HG03378 (cell line): ENCODE data around the gene MTOR.
"Not testable (repeated sequence)": the region's sequence is repeated elsewhere in the genome, so short reads cannot be mapped to it uniquely, and the experiment has no call there.

Experiments
- ATAC-seq: cut with Tn5 transposase; IDR thresholded peaks from one replicate; pipeline ENCODE4 v1.9.1; 2021; ENCODE audit warnings: mild to moderate bottlenecking, moderate library complexity; ENCODE audit not compliant: unreplicated experiment

Gene MTOR

DNA sequence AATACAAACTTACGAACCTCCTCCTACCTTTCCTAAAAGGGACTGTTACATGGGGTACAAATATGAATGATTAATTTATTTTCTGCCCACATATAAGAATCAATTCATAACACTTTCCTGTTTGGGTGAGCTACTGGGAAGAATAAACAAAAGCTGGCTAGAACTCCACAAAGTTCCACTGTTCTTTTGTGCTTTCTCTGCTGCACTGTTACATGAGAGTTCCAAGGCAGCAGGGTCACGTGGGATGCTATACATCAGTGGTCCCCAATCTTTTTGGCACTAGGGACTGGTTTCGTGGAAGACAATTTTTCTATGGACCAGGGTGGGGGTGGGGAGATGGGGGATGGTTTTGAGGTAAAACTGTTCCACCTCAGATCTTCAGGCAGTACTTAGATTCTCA lies 75.4 kb downstream of the MTOR start:
- no peak for ATAC-seq

DNA sequence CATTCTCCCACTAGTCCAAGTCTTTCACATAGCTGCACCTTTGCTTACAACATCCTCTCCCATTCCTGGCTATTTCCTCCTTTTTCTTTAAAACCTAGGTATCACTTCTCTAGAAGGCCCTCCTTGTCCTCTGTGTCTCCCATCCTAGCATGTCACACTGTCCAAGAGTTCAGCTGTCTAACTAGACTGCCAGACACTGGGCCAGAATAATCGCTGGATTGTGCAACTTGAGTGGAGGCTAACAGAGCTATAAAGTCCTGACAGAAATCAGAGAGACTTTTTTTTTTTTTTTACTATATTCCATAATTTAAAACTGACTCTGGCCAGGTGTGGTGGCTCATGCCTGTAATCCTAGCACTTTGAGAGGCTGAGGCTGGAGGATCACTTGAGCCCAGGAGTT lies 77.4 kb downstream of the MTOR start:
- no peak for ATAC-seq

- ATAC-seq, result no peak
Observed at GRCh38 chr1:11182884-11183283, 79.5 kb downstream of the MTOR start.

- no peak for ATAC-seq
Observed at GRCh38 chr1:11180342-11180744, 82.0 kb downstream of the MTOR start.

DNA sequence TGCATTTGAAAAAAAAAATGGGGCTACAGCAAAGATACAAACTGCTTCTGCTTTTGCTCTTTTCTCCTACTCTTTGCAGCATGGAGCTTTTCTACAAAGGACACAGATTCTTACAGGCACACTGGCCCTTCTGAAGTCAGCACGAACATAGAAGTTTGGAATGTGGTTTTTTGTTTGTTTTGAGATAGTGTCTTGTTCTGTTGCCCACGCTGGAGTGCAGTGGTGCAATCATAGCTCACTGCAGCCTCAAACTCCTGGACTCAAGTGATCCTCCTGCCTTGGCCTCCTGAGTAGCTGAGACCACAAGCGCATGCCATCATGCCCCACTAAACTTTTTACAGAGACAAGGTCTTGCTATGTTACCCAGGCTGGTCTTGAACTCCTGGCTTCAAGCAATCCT lies 82.6 kb downstream of the MTOR start:
- ATAC-seq, result not testable (repeated sequence)

GRCh38 chr1:11179125-11179524 lies 83.2 kb downstream of the MTOR start:
- no peak for ATAC-seq

GRCh38 chr1:11178021-11179015 lies 84.0 kb downstream of the MTOR start:
- no peak for ATAC-seq

DNA sequence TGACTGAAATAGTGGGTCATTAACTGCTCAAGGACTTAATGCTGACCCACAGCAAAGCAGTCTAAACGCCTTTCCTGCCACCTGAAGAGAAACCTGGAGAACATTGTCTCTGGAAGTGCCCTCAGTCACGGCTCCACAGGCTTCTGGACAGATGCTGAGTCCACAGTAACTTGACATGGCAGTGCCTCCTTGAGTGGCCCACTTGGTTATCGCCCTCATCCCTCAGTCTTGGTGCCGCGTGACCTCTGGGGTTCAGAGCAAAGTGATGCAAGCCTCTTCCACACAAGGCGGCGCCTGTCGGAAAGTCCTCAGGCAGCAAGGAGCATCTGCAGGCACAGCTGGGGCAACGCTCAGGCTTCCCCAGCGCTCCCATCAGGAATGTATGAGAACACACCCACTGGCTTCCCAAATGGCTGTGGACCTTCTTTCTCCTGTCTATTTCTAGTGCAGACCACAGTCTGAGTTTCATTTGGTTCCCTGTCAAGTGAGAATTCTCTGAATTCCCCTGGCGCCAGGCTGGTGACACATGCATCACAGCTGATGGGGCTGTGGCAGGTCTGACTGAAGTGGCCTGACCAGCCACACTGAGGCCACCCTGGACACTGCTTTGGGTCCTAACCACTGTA lies 86.2 kb downstream of the MTOR start:
- no peak for ATAC-seq

DNA sequence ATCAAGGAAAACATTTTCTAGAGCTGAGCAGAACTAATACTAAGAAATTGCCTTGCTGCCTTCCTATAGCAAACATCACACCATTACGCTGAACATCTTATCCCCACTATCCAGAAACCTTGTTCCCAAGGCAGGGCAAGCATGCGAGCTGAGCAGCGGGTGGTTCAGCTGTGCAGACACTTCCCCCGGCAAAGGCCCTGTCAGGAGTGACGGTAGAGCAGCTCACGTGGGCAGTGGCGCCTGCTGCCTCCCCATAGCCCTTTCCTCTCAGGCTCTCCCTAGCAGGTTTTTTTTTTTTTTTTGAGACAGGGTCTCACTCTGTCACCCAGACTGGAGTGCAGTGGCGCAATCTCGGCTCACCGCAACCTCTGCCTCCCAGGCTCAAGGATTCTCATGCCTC lies 86.9 kb downstream of the MTOR start:
- no peak for ATAC-seq

DNA sequence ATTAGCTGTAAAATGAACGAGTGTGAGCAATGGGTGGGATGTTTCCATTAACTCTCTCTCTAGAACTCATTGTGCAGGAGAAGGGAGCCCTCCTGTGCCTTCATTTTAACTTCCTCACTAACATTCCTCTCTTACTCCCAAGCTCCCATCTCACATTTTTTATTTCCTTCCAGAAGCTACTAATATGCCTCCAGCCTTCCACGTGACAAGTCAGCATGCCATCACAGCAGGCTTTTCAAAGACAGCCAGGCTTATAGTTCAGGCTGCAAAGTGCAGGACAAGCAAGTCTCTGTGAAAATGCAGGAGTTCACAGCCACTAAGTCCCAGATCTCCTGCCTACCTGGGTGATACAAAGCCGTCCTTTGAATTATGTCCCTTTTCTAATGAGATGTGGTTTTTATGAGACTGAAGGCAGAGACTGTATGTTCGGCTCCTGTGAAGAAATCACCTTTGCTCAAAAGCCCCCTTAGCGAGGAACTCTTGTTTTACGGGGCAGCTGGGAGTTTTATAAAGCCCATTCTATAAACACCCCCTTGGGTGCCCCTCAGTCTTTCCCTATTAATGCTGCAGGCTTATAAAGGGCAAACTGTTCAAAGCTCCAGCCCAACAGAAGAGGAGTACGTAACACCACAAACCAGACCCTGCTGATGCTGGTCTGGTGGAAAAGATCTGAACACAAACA lies 87.9 kb downstream of the MTOR start:
- ATAC-seq, result no peak

DNA sequence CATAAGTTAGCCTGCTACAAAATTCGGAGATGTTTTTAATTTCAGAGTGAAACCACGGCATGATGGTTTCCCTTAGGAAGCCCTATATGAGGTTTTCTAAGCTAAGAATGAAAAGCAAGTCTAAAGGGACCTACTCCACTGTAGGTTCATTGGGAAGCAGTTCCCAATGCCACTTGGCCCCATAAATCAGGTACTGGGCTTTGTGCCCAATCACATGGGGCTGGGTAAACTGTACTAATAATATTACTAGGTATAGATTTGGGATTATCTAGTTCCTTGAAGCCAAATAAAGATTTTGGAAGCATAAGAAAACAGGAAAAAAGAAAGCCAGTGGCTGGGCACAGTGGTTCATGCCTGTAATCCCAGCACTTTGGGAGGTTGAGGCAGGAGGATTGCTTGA lies 92.2 kb downstream of the MTOR start:
- ATAC-seq, result no peak

DNA sequence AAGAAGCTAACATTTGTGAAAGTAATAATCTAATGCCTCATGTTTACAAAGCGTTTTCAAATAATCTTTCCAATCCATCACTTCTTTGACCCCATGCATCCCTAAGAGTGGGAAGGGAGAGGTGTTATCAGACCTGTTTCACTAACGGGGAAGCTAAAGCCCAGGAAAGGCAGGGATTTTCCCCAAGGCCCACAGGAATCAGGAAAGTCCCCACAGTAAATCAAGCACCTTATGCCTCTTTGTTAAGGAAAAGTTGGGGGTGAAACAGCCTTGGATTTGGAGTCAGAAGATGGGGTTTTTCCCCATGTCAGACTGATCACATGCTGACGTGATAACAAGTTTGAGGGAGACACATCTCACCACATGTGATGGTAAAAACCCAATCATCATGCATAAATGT lies 93.1 kb downstream of the MTOR start:
- no peak for ATAC-seq

GRCh38 chr1:11168731-11169130 lies 93.6 kb downstream of the MTOR start:
- ATAC-seq, result no peak

DNA sequence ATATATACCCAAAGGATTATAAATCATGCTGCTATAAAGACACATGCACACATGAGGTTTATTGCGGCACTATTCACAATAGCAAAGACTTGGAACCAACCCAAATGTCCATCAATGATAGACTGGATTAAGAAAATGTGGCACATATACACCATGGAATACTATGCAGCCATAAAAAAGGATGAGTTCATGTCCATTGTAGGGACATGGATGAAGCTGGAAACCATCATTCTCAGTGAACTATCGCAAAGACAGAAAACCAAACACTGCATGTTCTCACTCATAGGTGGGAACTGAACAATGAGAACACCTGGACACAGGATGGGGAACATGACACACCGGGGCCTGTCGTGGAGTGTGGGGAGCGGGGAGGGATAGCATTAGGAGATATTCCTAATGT lies 95.6 kb downstream of the MTOR start:
- ATAC-seq, result not testable (repeated sequence)

- ATAC-seq, result not testable (repeated sequence)
Observed at GRCh38 chr1:11162752-11163151, 99.6 kb downstream of the MTOR start.

DNA sequence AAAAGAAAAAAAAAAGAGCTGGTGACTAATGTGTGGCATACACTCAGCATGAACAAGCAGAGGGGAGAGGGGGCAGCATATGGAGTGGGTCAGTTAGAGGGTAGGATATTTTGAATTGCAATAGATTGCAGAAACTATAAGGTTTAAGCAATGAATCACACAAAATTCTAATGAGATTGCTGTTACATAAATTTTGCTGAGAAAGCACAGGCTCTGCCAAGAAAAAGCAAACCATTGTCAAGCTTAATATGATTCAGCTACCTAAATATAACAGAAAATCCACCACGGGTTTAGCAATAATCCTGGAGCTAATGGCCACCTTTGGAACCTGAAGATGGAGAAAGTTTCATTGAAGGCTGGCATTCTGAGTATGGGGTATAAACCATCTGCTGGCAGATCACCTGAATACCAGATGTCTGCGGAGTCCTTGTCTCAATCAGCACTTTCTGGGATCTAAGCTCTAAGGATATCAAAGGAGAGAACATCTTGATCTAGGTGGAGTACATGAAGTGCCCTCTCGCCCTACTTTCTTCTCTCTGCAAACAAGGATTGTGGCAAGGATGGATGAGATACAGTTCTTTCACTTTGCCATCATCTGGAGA lies 103.5 kb downstream of the MTOR start:
- ATAC-seq, result no peak

GRCh38 chr1:11158291-11158690 lies 104.1 kb downstream of the MTOR start:
- no peak for ATAC-seq

DNA sequence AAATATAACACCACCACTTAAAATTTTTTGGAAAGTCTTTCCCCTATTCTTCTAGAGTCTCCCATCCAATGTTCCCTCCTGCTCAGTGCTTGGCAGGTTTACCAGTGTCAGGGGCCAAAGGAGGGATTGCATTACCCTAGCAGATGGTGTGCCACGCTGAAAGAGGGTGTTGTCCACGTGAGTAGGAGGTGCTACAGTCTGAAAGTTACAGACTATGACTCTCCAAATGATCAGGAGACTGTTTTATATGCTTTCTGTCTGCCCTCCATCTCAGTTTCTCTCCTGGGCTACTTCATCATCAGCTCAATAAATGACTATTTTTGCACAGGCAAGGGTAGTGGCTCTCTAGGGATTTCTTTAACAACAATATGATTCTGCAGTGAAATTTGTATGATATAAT lies 104.5 kb downstream of the MTOR start:
- no peak for ATAC-seq

GRCh38 chr1:11157394-11157793 lies 105.0 kb downstream of the MTOR start:
- no peak for ATAC-seq

- ATAC-seq, result no peak
Observed at GRCh38 chr1:11156963-11157362, 105.4 kb downstream of the MTOR start.

DNA sequence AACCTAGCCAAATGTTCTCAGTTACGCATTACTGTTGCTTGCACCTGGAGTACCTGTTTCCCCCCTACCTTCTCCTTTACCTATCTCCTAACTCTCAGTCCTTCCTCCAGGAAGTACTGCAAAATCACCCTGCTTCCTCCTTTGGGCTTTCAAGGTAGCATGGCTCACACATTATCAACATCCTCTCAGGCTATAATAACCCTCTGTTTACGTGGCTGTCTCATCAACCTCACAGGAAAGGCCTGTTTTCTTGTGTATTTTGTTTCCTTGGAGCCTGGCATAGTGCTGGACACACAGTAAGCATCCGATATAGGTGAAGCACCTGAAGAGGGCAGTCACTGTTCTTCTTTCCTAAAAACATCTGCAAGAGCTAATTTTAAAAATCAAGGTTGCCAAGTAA lies 105.9 kb downstream of the MTOR start:
- ATAC-seq, result no peak
